ENCODE measurements around the gene LYPD3. TPM values are rescaled to one million over a fixed set of nuclear protein-coding genes. Genes with fewer than 3 reads are reported as not detected.

The LYPD3 gene
- total and polyA plus RNA-seq, 12 donors = 0.14 to 0.75 (median 0.36) TPM; not detected in 2

- no peak for TF ChIP-seq CTCF (IDR thresholded peaks at IDR 0.05)
- Histone ChIP-seq H3K4me3 (no peak overlapping the region), H3K4me1 (peaks cover 0 to 5% (median 0%) of the 10 kb centered on the region in 9 donors), H3K27me3 (no peaks in the 10 kb centered on the region), H3K36me3 (peaks cover 0 to 41% (median 6%) of the 10 kb centered on the region in 9 donors), H3K9me3 (no peaks in the 10 kb centered on the region), H3K27ac (no peak overlapping the region)
- 95 to 96% methylated on average over 5 of the region's 5 CpGs for WGBS, 2 donors
- intact Hi-C loops (cut with DNase I) = no loop called here
- no peak for DNase-seq
- ATAC-seq = no peak
These were observed 25.4 kb upstream of the LYPD3 start for GRCh38 chr19:43490759-43491158.

- Histone ChIP-seq H3K9me3 (no peaks in the 10 kb centered on the region), H3K27me3 (no peaks in the 10 kb centered on the region), H3K27ac (peak overlapping the region in 1 of 10 donors; percentile 34), H3K4me1 (peaks cover 0 to 5% (median 0%) of the 10 kb centered on the region in 9 donors), H3K4me3 (no peak overlapping the region), H3K36me3 (peaks cover 0 to 34% (median under 1%) of the 10 kb centered on the region in 9 donors)
- intact Hi-C loops (cut with DNase I) = no loop called here
- 89 to 93% methylated on average over 7 of the region's 7 CpGs for WGBS, 2 donors
- DNase-seq (no peak), ATAC-seq (no peak)
- no peak for TF ChIP-seq CTCF (IDR thresholded peaks at IDR 0.05)
These were observed 24.7 kb upstream of the LYPD3 start for GRCh38 chr19:43489979-43490599.

GRCh38 chr19:43489310-43489709 lies 23.9 kb upstream of the LYPD3 start:
- 61 to 62% methylated on average over 5 of the region's 5 CpGs for WGBS, 2 donors
- peak in 1 of 2 donors; percentile 33 for DNase-seq
- peaks cover 0 to 28% (median 0%) of the 10 kb centered on the region in 9 donors for H3K36me3 ChIP-seq
- intact Hi-C loops (cut with DNase I) = no loop called here
- H3K9me3 ChIP-seq = no peaks in the 10 kb centered on the region
- H3K4me1 ChIP-seq = peaks cover 0 to 5% (median 0%) of the 10 kb centered on the region in 9 donors
- no peaks in the 10 kb centered on the region for H3K27me3 ChIP-seq
- peak in 6 of 8 donors; percentile 22 to 81 (median 68) for ATAC-seq
- H3K4me3 ChIP-seq = no peak overlapping the region
- H3K27ac ChIP-seq = peak overlapping the region in 1 of 10 donors; percentile 26
- no peak for TF ChIP-seq CTCF (IDR thresholded peaks at IDR 0.05)

- 93 to 94% methylated on average over 8 of the region's 8 CpGs for WGBS, 2 donors
- intact Hi-C loops (cut with DNase I) = no loop called here
- no peak overlapping the region for H3K27ac ChIP-seq
These were observed 22.8 kb upstream of the LYPD3 start for GRCh38 chr19:43488179-43488578.

More at GRCh38 chr19:43488179-43488578, 22.8 kb upstream of the LYPD3 start:
- no peak overlapping the region for H3K4me3 ChIP-seq
- no peaks in the 10 kb centered on the region for H3K27me3 ChIP-seq
- DNase-seq = no peak
- no peak for ATAC-seq
- no peak for TF ChIP-seq CTCF (IDR thresholded peaks at IDR 0.05)
- peaks cover 0 to 17% (median 0%) of the 10 kb centered on the region in 9 donors for H3K36me3 ChIP-seq
- H3K4me1 ChIP-seq = peaks cover 0 to 5% (median 0%) of the 10 kb centered on the region in 9 donors
- no peaks in the 10 kb centered on the region for H3K9me3 ChIP-seq

All from heart right ventricle (tissue), 16 donors.